HepG2 (cell line): ENCODE measurements around the gene MLH1. TPM values are rescaled to one million over a fixed set of nuclear protein-coding genes. Genes with fewer than 3 reads are reported as not detected.

Experiments used
- FOXM1 ChIP-seq: sonication (generic); formaldehyde crosslinking; IDR thresholded peaks from 2 replicates; pipeline ENCODE4 v1.5.0; 2020; ENCODE audit warnings: missing genetic modification reagents
- LCORL ChIP-seq, 2 experiments: fragments of 450-650 bp in 1 of 2; sonication (generic) in 1 of 2; formaldehyde crosslinking in 1 of 2; IDR thresholded peaks; 2 replicates each; pipeline versions ENCODE4 v1.5.0 to v1.6.1; 2017 to 2020; ENCODE audit warnings: antibody characterized with exemption in 1 of 2, missing genetic modification reagents in 1 of 2
- PCBP1 ChIP-seq: fragments of 200-400 bp; formaldehyde crosslinking; IDR thresholded peaks from 2 replicates; pipeline ENCODE4 v1.6.1; 2017; ENCODE audit warnings: mild to moderate bottlenecking, low read depth, low read length, borderline replicate concordance
- REPIN1 ChIP-seq: sonication (generic); formaldehyde crosslinking; IDR thresholded peaks from 2 replicates; pipeline ENCODE4 v1.8.0; 2022; ENCODE audit warnings: missing genetic modification reagents, low read depth, mild to moderate bottlenecking, borderline replicate concordance
- RFX1 ChIP-seq: fragments of 450-650 bp; IDR thresholded peaks from 2 replicates; pipeline ENCODE4 v1.6.1; 2017
- RORA ChIP-seq: sonication (generic); formaldehyde crosslinking; IDR thresholded peaks from 2 replicates; pipeline ENCODE4 v1.5.0; 2020; ENCODE audit warnings: mild to moderate bottlenecking, missing genetic modification reagents, moderate library complexity
- SMARCC2 ChIP-seq: fragments of 450-650 bp; IDR thresholded peaks from 2 replicates; pipeline ENCODE4 v1.6.1; 2017; ENCODE audit warnings: antibody characterized with exemption, mild to moderate bottlenecking
- SOX13 ChIP-seq, 3 experiments: fragments of 450-650 bp in 1 of 3; sonication (generic) in 1 of 3; formaldehyde crosslinking in 1 of 3; IDR thresholded peaks in 2 of 3; conservative IDR thresholded peaks in 1 of 3; 2 replicates each; pipeline versions ENCODE4 v1.5.0 to v1.6.1; 2016 to 2020; ENCODE audit warnings: antibody characterized with exemption in 1 of 3, mild to moderate bottlenecking in 1 of 3, missing compliant biosample characterization in 1 of 3, missing genetic modification reagents in 1 of 3, moderate library complexity in 1 of 3
- ZNF468 ChIP-seq: sonication (generic); formaldehyde crosslinking; IDR thresholded peaks from 2 replicates; pipeline ENCODE4 v1.8.0; 2022; ENCODE audit warnings: mild to moderate bottlenecking, moderate library complexity, missing genetic modification reagents
- ZNF761 ChIP-seq: sonication (generic); formaldehyde crosslinking; conservative IDR thresholded peaks from 2 replicates; pipeline ENCODE4 v1.4.0; 2020; ENCODE audit warnings: mild to moderate bottlenecking, missing genetic modification reagents
- polyA plus RNA-seq, 8 experiments: library from polyadenylated mRNA; depleted of rRNA in 3 of 8; stranded (reverse) in 7 of 8; unstranded in 1 of 8; fragments of >200 nt; fragmentation: Illumina TruSeq in 4 of 8; extraction: Trizol in 4 of 8; gene quantifications; 2 replicates each; pipeline versions ENCODE4 v1.2.1 to v1.2.3, GENCODE V29; 2011 to 2016; ENCODE audit warnings: low read depth in 4 of 8, missing spikeins in 1 of 8, mixed read lengths in 1 of 8; ENCODE audit not compliant: insufficient read depth in 1 of 8
- total RNA-seq, 5 experiments: library from RNA; depleted of rRNA; stranded (reverse); fragments of >200 nt; fragmentation: Illumina TruSeq; extraction: Trizol; gene quantifications; 2 replicates each; pipeline ENCODE4 v1.2.3, GENCODE V29; 2016; ENCODE audit warnings: low read depth in 1 of 5
- TF ChIP-seq, protein P1 (sequence below): sonication (generic); formaldehyde crosslinking; IDR thresholded peaks from 2 replicates; pipeline ENCODE4 v1.4.0; 2020; ENCODE audit warnings: missing genetic modification reagents, borderline replicate concordance
- TF ChIP-seq, protein P2 (sequence below): sonication (generic); formaldehyde crosslinking; IDR thresholded peaks from 2 replicates; pipeline ENCODE4 v1.9.0; 2021; ENCODE audit warnings: mild to moderate bottlenecking, missing genetic modification reagents
- TF ChIP-seq, protein P3 (sequence below): sonication (generic); formaldehyde crosslinking; IDR thresholded peaks from 2 replicates; pipeline ENCODE4 v1.5.1; 2020; ENCODE audit warnings: missing genetic modification reagents, mild to moderate bottlenecking, borderline replicate concordance

Gene MLH1
- total and polyA plus RNA-seq, 2 of the 13 experiments (the other 11 are each of a cell fraction or from before 2014, with no cell fraction given), result 29.5 to 70.8 TPM

- TF ChIP-seq, protein P1, sequence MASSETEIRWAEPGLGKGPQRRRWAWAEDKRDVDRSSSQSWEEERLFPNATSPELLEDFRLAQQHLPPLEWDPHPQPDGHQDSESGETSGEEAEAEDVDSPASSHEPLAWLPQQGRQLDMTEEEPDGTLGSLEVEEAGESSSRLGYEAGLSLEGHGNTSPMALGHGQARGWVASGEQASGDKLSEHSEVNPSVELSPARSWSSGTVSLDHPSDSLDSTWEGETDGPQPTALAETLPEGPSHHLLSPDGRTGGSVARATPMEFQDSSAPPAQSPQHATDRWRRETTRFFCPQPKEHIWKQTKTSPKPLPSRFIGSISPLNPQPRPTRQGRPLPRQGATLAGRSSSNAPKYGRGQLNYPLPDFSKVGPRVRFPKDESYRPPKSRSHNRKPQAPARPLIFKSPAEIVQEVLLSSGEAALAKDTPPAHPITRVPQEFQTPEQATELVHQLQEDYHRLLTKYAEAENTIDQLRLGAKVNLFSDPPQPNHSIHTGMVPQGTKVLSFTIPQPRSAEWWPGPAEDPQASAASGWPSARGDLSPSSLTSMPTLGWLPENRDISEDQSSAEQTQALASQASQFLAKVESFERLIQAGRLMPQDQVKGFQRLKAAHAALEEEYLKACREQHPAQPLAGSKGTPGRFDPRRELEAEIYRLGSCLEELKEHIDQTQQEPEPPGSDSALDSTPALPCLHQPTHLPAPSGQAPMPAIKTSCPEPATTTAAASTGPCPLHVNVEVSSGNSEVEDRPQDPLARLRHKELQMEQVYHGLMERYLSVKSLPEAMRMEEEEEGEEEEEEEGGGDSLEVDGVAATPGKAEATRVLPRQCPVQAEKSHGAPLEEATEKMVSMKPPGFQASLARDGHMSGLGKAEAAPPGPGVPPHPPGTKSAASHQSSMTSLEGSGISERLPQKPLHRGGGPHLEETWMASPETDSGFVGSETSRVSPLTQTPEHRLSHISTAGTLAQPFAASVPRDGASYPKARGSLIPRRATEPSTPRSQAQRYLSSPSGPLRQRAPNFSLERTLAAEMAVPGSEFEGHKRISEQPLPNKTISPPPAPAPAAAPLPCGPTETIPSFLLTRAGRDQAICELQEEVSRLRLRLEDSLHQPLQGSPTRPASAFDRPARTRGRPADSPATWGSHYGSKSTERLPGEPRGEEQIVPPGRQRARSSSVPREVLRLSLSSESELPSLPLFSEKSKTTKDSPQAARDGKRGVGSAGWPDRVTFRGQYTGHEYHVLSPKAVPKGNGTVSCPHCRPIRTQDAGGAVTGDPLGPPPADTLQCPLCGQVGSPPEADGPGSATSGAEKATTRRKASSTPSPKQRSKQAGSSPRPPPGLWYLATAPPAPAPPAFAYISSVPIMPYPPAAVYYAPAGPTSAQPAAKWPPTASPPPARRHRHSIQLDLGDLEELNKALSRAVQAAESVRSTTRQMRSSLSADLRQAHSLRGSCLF (CRISPR knock-in tag), result no peak
- no peak for TF ChIP-seq ZNF468 (CRISPR knock-in tag)
- no peak for TF ChIP-seq ZNF761 (CRISPR knock-in tag)
- TF ChIP-seq, protein P2, sequence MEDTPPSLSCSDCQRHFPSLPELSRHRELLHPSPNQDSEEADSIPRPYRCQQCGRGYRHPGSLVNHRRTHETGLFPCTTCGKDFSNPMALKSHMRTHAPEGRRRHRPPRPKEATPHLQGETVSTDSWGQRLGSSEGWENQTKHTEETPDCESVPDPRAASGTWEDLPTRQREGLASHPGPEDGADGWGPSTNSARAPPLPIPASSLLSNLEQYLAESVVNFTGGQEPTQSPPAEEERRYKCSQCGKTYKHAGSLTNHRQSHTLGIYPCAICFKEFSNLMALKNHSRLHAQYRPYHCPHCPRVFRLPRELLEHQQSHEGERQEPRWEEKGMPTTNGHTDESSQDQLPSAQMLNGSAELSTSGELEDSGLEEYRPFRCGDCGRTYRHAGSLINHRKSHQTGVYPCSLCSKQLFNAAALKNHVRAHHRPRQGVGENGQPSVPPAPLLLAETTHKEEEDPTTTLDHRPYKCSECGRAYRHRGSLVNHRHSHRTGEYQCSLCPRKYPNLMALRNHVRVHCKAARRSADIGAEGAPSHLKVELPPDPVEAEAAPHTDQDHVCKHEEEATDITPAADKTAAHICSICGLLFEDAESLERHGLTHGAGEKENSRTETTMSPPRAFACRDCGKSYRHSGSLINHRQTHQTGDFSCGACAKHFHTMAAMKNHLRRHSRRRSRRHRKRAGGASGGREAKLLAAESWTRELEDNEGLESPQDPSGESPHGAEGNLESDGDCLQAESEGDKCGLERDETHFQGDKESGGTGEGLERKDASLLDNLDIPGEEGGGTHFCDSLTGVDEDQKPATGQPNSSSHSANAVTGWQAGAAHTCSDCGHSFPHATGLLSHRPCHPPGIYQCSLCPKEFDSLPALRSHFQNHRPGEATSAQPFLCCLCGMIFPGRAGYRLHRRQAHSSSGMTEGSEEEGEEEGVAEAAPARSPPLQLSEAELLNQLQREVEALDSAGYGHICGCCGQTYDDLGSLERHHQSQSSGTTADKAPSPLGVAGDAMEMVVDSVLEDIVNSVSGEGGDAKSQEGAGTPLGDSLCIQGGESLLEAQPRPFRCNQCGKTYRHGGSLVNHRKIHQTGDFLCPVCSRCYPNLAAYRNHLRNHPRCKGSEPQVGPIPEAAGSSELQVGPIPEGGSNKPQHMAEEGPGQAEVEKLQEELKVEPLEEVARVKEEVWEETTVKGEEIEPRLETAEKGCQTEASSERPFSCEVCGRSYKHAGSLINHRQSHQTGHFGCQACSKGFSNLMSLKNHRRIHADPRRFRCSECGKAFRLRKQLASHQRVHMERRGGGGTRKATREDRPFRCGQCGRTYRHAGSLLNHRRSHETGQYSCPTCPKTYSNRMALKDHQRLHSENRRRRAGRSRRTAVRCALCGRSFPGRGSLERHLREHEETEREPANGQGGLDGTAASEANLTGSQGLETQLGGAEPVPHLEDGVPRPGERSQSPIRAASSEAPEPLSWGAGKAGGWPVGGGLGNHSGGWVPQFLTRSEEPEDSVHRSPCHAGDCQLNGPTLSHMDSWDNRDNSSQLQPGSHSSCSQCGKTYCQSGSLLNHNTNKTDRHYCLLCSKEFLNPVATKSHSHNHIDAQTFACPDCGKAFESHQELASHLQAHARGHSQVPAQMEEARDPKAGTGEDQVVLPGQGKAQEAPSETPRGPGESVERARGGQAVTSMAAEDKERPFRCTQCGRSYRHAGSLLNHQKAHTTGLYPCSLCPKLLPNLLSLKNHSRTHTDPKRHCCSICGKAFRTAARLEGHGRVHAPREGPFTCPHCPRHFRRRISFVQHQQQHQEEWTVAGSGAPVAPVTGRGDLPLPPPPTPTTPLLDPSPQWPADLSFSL, result no peak
- TF ChIP-seq REPIN1 (CRISPR knock-in tag), result no peak
- TF ChIP-seq, protein P3, sequence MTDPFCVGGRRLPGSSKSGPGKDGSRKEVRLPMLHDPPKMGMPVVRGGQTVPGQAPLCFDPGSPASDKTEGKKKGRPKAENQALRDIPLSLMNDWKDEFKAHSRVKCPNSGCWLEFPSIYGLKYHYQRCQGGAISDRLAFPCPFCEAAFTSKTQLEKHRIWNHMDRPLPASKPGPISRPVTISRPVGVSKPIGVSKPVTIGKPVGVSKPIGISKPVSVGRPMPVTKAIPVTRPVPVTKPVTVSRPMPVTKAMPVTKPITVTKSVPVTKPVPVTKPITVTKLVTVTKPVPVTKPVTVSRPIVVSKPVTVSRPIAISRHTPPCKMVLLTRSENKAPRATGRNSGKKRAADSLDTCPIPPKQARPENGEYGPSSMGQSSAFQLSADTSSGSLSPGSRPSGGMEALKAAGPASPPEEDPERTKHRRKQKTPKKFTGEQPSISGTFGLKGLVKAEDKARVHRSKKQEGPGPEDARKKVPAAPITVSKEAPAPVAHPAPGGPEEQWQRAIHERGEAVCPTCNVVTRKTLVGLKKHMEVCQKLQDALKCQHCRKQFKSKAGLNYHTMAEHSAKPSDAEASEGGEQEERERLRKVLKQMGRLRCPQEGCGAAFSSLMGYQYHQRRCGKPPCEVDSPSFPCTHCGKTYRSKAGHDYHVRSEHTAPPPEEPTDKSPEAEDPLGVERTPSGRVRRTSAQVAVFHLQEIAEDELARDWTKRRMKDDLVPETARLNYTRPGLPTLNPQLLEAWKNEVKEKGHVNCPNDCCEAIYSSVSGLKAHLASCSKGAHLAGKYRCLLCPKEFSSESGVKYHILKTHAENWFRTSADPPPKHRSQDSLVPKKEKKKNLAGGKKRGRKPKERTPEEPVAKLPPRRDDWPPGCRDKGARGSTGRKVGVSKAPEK, result no peak
- no peak for TF ChIP-seq RFX1
- TF ChIP-seq SMARCC2, result no peak
- TF ChIP-seq RORA, result no peak
- TF ChIP-seq PCBP1, result no peak
- no peak for TF ChIP-seq SOX13 (IDR thresholded peaks at IDR 0.05)
- peak in 1 of 2 experiments; percentile 86; a peak in 2 of 4 replicates for TF ChIP-seq SOX13 (CRISPR knock-in tag; conservative IDR thresholded peaks at IDR 0.05 in 1 of 2, IDR thresholded peaks at IDR 0.05 in 1 of 2)
- TF ChIP-seq FOXM1 (CRISPR knock-in tag), result no peak
- TF ChIP-seq LCORL (IDR thresholded peaks at IDR 0.05), result no peak
- peak; percentile 62; the same call in 1 of the 2 replicates for TF ChIP-seq LCORL (CRISPR knock-in tag; IDR thresholded peaks at IDR 0.05)
Measured at GRCh38 chr3:37082317-37082716, 89.0 kb downstream of the MLH1 start (continued).
